ENCODE measurements around the gene MYH9.

The MYH9 gene

DNA sequence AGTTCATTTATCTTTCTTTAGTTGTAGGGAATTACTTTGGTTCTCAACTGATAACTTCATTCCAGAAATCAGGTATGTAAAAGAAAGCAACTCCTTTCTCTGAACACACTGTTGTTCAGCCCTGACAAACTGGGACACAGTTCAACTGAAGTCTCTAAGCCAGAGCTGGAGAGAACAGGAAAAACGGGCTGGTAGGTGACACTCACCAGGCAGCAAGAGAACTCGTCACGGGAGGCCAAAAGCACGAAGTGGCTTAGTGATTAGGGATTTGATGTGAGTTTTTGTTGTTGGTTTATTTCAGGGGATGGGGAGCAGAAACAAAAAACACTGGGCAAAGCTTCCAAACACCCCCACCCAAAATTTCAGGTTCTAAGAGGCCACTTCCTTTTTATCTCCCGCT, 54.1 kb downstream of the MYH9 start:
- no peak overlapping the region for H3K4me3 ChIP-seq (ENCODE audit: low read depth, low read length, poor library complexity, severe bottlenecking)
- no peak overlapping the region for H2AFZ ChIP-seq (ENCODE audit: low read length)
- H3F3A ChIP-seq (ENCODE audit: insufficient read depth, low read length) = peaks cover 7% of the 10 kb centered on the region; the same call in 1 of the 2 replicates
- H3K4me1 ChIP-seq (ENCODE audit: insufficient read depth, low read length, severe bottlenecking) = peaks cover 99% of the 10 kb centered on the region
- H4K20me1 ChIP-seq (ENCODE audit: insufficient read depth, low read length) = no peaks in the 10 kb centered on the region
- H3K9ac ChIP-seq (ENCODE audit: low read length) = peak overlapping the region; percentile 93; the same call in 1 of the 2 replicates
- H3K27ac ChIP-seq (ENCODE audit: low read depth, low read length, poor library complexity, severe bottlenecking) = peak overlapping the region; percentile 99
- H3K4me2 ChIP-seq (ENCODE audit: low read length) = peak overlapping the region; percentile 75
- no peaks in the 10 kb centered on the region for H3K27me3 ChIP-seq (ENCODE audit: insufficient read depth, low read length)
- no peaks in the 10 kb centered on the region for H3K9me2 ChIP-seq (ENCODE audit: low read depth, low read length)
- no peaks in the 10 kb centered on the region for H3K9me3 ChIP-seq (ENCODE audit: low read length)
- TF ChIP-seq, protein P1, sequence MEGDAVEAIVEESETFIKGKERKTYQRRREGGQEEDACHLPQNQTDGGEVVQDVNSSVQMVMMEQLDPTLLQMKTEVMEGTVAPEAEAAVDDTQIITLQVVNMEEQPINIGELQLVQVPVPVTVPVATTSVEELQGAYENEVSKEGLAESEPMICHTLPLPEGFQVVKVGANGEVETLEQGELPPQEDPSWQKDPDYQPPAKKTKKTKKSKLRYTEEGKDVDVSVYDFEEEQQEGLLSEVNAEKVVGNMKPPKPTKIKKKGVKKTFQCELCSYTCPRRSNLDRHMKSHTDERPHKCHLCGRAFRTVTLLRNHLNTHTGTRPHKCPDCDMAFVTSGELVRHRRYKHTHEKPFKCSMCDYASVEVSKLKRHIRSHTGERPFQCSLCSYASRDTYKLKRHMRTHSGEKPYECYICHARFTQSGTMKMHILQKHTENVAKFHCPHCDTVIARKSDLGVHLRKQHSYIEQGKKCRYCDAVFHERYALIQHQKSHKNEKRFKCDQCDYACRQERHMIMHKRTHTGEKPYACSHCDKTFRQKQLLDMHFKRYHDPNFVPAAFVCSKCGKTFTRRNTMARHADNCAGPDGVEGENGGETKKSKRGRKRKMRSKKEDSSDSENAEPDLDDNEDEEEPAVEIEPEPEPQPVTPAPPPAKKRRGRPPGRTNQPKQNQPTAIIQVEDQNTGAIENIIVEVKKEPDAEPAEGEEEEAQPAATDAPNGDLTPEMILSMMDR (IDR thresholded peaks at IDR 0.05; ENCODE audit: low read length) = no peak
- TF ChIP-seq EZH2 (IDR thresholded peaks at IDR 0.05; ENCODE audit: borderline replicate concordance, low read length) = no peak
- H3K36me3 ChIP-seq (ENCODE audit: insufficient read depth, low read length) = peaks cover 77% of the 10 kb centered on the region
- 0 out of 2 replicates have a peak, but pooled peaks cover 6% of the 10 kb centered on the region for H3K79me2 ChIP-seq (ENCODE audit: insufficient read depth, low read length)

DNA sequence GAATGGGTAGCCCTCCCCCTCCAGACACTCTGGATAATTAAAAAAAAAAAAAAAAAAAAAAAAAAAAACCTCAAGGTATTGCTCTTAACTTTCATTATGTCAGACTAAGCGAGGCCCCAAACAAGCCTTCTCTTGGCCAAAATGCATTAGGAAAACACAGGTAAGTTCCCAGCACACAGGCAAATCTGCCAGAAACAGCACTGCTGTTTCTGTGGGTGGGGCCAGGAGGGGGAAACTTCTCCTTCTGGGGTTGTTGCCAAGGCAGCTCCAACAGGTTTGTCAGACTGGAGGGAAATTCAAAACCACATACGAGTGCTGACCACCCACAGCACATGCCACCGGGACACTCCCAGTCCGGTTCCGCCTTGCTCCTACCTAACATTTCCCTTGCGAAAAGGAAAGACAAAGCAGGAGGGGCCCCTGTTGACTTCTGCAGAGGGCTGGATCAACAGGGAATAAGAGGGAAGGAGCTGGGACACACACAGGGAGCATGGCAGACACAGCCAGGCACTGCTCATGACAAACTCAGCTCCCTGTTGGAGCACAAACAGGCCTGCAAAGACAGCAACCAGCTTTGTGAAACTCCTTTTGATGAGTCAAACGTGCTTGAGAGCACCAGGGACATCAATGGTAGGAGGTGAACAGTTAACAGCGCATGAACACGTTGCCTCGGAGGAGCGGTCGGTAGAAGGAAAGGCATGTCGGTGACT, 55.0 kb downstream of the MYH9 start:
- no peaks in the 10 kb centered on the region for H3K9me2 ChIP-seq (ENCODE audit: low read depth, low read length)
- H3K4me1 ChIP-seq (ENCODE audit: insufficient read depth, low read length, severe bottlenecking) = peaks cover 100% of the 10 kb centered on the region
- TF ChIP-seq, protein P1 (IDR thresholded peaks at IDR 0.05; ENCODE audit: low read length) = no peak
- no peak for TF ChIP-seq EZH2 (IDR thresholded peaks at IDR 0.05; ENCODE audit: borderline replicate concordance, low read length)
- no peaks in the 10 kb centered on the region for H3K27me3 ChIP-seq (ENCODE audit: insufficient read depth, low read length)
- peaks cover 79% of the 10 kb centered on the region for H3K36me3 ChIP-seq (ENCODE audit: insufficient read depth, low read length)
- H3F3A ChIP-seq (ENCODE audit: insufficient read depth, low read length) = peaks cover 7% of the 10 kb centered on the region; the same call in 1 of the 2 replicates
- peak overlapping the region; percentile 75 for H3K4me2 ChIP-seq (ENCODE audit: low read length)
- no peaks in the 10 kb centered on the region for H3K9me3 ChIP-seq (ENCODE audit: low read length)
- no peak overlapping the region for H2AFZ ChIP-seq (ENCODE audit: low read length)
- peak overlapping the region; percentile 93 for H3K9ac ChIP-seq (ENCODE audit: low read length)
- H4K20me1 ChIP-seq (ENCODE audit: insufficient read depth, low read length) = no peaks in the 10 kb centered on the region
- H3K4me3 ChIP-seq (ENCODE audit: low read depth, low read length, poor library complexity, severe bottlenecking) = peak overlapping the region; percentile 59
- 0 out of 2 replicates have a peak, but pooled peaks cover 6% of the 10 kb centered on the region for H3K79me2 ChIP-seq (ENCODE audit: insufficient read depth, low read length)
- peak overlapping the region; percentile 99 for H3K27ac ChIP-seq (ENCODE audit: low read depth, low read length, poor library complexity, severe bottlenecking)

DNA sequence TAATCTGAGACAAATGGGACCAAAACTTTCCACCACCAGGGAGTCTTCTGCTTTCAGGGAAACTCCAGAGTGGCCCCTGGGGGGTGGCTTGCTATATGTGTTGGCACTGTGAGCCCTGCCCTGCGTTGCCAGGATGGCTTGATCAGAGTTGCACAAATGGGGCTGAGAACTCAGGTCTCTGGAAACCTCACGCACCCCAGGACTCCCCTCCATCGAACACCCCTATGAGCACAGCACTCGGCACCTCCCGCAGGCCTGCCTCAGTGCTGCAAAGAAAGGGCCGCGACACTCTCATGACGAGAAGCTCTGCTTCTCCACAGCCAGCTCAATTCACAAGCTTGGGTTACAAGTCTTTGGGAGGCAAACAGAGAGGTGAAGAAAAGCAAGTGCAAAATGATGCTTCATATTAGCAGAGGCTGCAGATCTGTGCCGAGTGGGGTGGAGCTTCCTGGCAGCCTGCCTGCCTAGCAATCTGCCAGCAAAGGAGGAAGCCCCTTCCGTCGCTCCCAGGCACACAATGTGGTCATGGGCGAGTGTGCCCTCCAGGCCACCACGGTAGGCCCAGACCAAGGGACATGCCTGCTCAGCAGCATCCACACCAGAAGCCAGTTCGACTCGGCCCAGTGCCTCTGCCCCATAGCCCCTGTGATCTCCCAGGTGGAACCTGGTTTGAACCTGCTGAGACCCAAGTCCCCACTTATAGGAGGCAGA, 55.7 kb downstream of the MYH9 start:
- peaks cover 93% of the 10 kb centered on the region for H3K4me1 ChIP-seq (ENCODE audit: insufficient read depth, low read length, severe bottlenecking)
- H3K9ac ChIP-seq (ENCODE audit: low read length) = peak overlapping the region; percentile 93
- H4K20me1 ChIP-seq (ENCODE audit: insufficient read depth, low read length) = no peaks in the 10 kb centered on the region
- H3K9me3 ChIP-seq (ENCODE audit: low read length) = no peaks in the 10 kb centered on the region
- H3K4me3 ChIP-seq (ENCODE audit: low read depth, low read length, poor library complexity, severe bottlenecking) = peak overlapping the region; percentile 59
- H3K27ac ChIP-seq (ENCODE audit: low read depth, low read length, poor library complexity, severe bottlenecking) = peak overlapping the region; percentile 99
- H2AFZ ChIP-seq (ENCODE audit: low read length) = no peak overlapping the region
- peak overlapping the region; percentile 75 for H3K4me2 ChIP-seq (ENCODE audit: low read length)
- TF ChIP-seq, protein P1 (IDR thresholded peaks at IDR 0.05; ENCODE audit: low read length) = no peak
- TF ChIP-seq EZH2 (IDR thresholded peaks at IDR 0.05; ENCODE audit: borderline replicate concordance, low read length) = no peak
- H3K36me3 ChIP-seq (ENCODE audit: insufficient read depth, low read length) = peaks cover 80% of the 10 kb centered on the region
- 0 out of 2 replicates have a peak, but pooled peaks cover 6% of the 10 kb centered on the region for H3K79me2 ChIP-seq (ENCODE audit: insufficient read depth, low read length)
- H3K27me3 ChIP-seq (ENCODE audit: insufficient read depth, low read length) = no peaks in the 10 kb centered on the region
- peaks cover 7% of the 10 kb centered on the region; the same call in 1 of the 2 replicates for H3F3A ChIP-seq (ENCODE audit: insufficient read depth, low read length)
- no peaks in the 10 kb centered on the region for H3K9me2 ChIP-seq (ENCODE audit: low read depth, low read length)

All from OCI-LY1 (cell line).